Neural cell (in vitro differentiated cells): ENCODE data around the gene INPP4B.

Experiments used
- CTCF ChIP-seq: fragments of 450-650 bp; IDR thresholded peaks from 2 replicates; pipeline ENCODE4 v1.5.1; 2014; ENCODE audit warnings: antibody characterized with exemption, mild to moderate bottlenecking, moderate library complexity; ENCODE audit not compliant: poor library complexity, severe bottlenecking
- EZH2 ChIP-seq: fragments of 200-600, 300-800 bp; shearing (Covaris generic), sonication (generic); IDR thresholded peaks from 2 replicates; pipeline ENCODE4 v1.6.1; 2014; ENCODE audit warnings: antibody characterized with exemption, low read length, borderline replicate concordance, mild to moderate bottlenecking; ENCODE audit not compliant: insufficient read depth, poor library complexity, severe bottlenecking
- POLR2AphosphoS5 ChIP-seq: IDR thresholded peaks from 2 replicates; pipeline ENCODE4 v1.6.1; 2012
- SMC3 ChIP-seq: fragments of 450-650 bp; conservative IDR thresholded peaks from 2 replicates; pipeline ENCODE4 v1.6.1; 2014; ENCODE audit warnings: antibody characterized with exemption, mild to moderate bottlenecking, moderate library complexity; ENCODE audit not compliant: poor library complexity

- TF ChIP-seq SMC3 = no peak
- TF ChIP-seq CTCF = no peak
- TF ChIP-seq EZH2 = no peak
- TF ChIP-seq POLR2AphosphoS5 = no peak
Observed at GRCh38 chr4:142516686-142517526, 329.2 kb downstream of the INPP4B start.
